T-cell (primary cell): ENCODE data around the gene CTSA. TPM values are rescaled to one million over a fixed set of nuclear protein-coding genes. Genes with fewer than 3 reads are reported as not detected.

ENCODE experiments used
- ATAC-seq, 4 experiments: fragments of 200-7000 bp in 3 of 4; fragments of 150-1000 bp in 1 of 4; cut with Tn5 transposase; replicated peaks in 1 of 4; 1 replicate in 3 of 4; 2 replicates in 1 of 4; pipeline ENCODE4 v1.10.0; 2021; ENCODE audit warnings: moderate library complexity in 3 of 4, mild to moderate bottlenecking in 2 of 4, moderate number of reproducible peaks in 1 of 4
- CTCF ChIA-PET, 2 donors: fragments of 300-600 bp; sonication (Branson Sonifier 250); formaldehyde crosslinking; loops; one replicate each; lab custom pipeline; 2022; ENCODE audit warnings: antibody characterized with exemption in 2 of 2; lab: Charles Lee
- POLR2A ChIA-PET, 2 donors: fragments of 300-600 bp; sonication (Branson Sonifier 250); formaldehyde crosslinking; loops; one replicate each; lab custom pipeline; 2022; ENCODE audit warnings: antibody characterized with exemption in 2 of 2; lab: Charles Lee
- DNase-seq, 35 experiments: peaks; one replicate each; pipeline versions ENCODE4 v3.0.0 to v3.0.0-alpha.2; 2013 to 2023
- H3K27ac ChIP-seq: one replicate; pipeline ENCODE4 v1.5.1; 2013; ENCODE audit warnings: low read length
- H3K27me3 ChIP-seq, 2 experiments: replicated peaks in 1 of 2; 1 replicate in 1 of 2; 2 replicates in 1 of 2; pipeline versions ENCODE4 v1.6.1 to v1.7.0; 2013; ENCODE audit warnings: low read length in 1 of 2, mixed read lengths in 1 of 2; ENCODE audit not compliant: control insufficient read depth in 2 of 2, insufficient read depth in 2 of 2; ENCODE audit errors: extremely low read depth in 1 of 2
- H3K36me3 ChIP-seq, 2 donors: 1 replicate in 1 of 2; 2 replicates in 1 of 2; pipeline versions ENCODE4 v1.6.1 to v1.7.0; 2013; ENCODE audit warnings: low read length in 1 of 2; ENCODE audit not compliant: control insufficient read depth in 2 of 2, insufficient read depth in 1 of 2; ENCODE audit errors: extremely low read depth in 1 of 2
- H3K4me1 ChIP-seq, 2 experiments: 1 replicate in 1 of 2; 2 replicates in 1 of 2; pipeline versions ENCODE4 v1.6.1 to v1.7.0; 2013; ENCODE audit warnings: low read length in 2 of 2, mixed read lengths in 1 of 2; ENCODE audit not compliant: insufficient read depth in 2 of 2, control insufficient read depth in 1 of 2; ENCODE audit errors: extremely low read depth in 1 of 2
- H3K4me3 ChIP-seq, 2 donors: 1 replicate in 1 of 2; 2 replicates in 1 of 2; pipeline versions ENCODE4 v1.5.1 to v1.7.0; 2013; ENCODE audit warnings: mild to moderate bottlenecking in 2 of 2, low read length in 1 of 2, moderate library complexity in 1 of 2; ENCODE audit not compliant: control insufficient read depth in 1 of 2; ENCODE audit errors: extremely low read depth in 1 of 2
- H3K9me3 ChIP-seq: 2 replicates; pipeline ENCODE4 v1.7.0; 2013
- H3K27ac Mint-ChIP-seq, 2 donors: one replicate each; pipeline ENCODE4 v1.8.0; 2020 to 2021; ENCODE audit warnings: mild to moderate bottlenecking in 2 of 2, mixed read lengths in 2 of 2
- H3K27me3 Mint-ChIP-seq, 2 donors: one replicate each; pipeline ENCODE4 v1.8.0; 2021 to 2022; ENCODE audit warnings: mixed read lengths in 2 of 2
- H3K36me3 Mint-ChIP-seq: one replicate; pipeline ENCODE4 v1.8.0; 2021; ENCODE audit warnings: mixed read lengths
- H3K4me1 Mint-ChIP-seq, 3 donors: one replicate each; pipeline ENCODE4 v1.8.0; 2020 to 2022; ENCODE audit warnings: mixed read lengths in 3 of 3, mild to moderate bottlenecking in 1 of 3
- H3K4me3 Mint-ChIP-seq, 3 donors: one replicate each; pipeline ENCODE4 v1.8.0; 2020 to 2022; ENCODE audit warnings: mild to moderate bottlenecking in 3 of 3, mixed read lengths in 3 of 3, moderate library complexity in 3 of 3
- H3K9me3 Mint-ChIP-seq, 3 donors: one replicate each; pipeline ENCODE4 v1.8.0; 2020 to 2022; ENCODE audit warnings: mixed read lengths in 3 of 3
- WGBS: methylation state at CpG from one replicate; pipeline ENCODE4 v1.1.5; 2013; ENCODE audit warnings: missing lambda C conversion rate; ENCODE audit not compliant: insufficient coverage; 5-methylcytosine and 5-hydroxymethylcytosine counted together
- total RNA-seq, 35 experiments: library from RNA in 6 of 35; stranded (reverse) in 6 of 35; fragments of 120-200 nt in 1 of 35; gene quantifications; one replicate each; pipeline versions ENCODE4 v1.2.1 to v1.2.4 and lab custom pipeline; 2013 to 2026

CTSA gene
- total RNA-seq, 5 donors from 2014 or later (not counting 1 experiment from before 2014, with no cell fraction given): 55.5 to 101 (median 85.1) TPM

GRCh38 chr20:45902199-45902701, 11.1 kb downstream of the CTSA start:
- Histone ChIP-seq H3K4me1 (no peaks in the 10 kb centered on the region), H3K27ac (no peak overlapping the region), H3K27me3 (peaks cover 0 to 3% of the 10 kb centered on the region in 2 experiments), H3K36me3 (peaks cover 7 to 18% of the 10 kb centered on the region in 2 donors), H3K4me3 (no peak overlapping the region), H3K9me3 (no peaks in the 10 kb centered on the region)
- ChIA-PET POLR2A (no interaction called here), CTCF (interaction anchor here in 1 of 2 donors (0.9 kb wide), 1 partner anchor 21 kb away, joined by 3 read pairs; the partner anchor contains the start of gene ZSWIM1)
- no peak for DNase-seq
- no peaks in the 10 kb centered on the region for H3K27me3 Mint-ChIP-seq
- ATAC-seq: no peak
- H3K36me3 Mint-ChIP-seq: peaks cover 11% of the 10 kb centered on the region
- H3K27ac Mint-ChIP-seq: no peak overlapping the region
- no peak overlapping the region for H3K4me3 Mint-ChIP-seq
- WGBS: 96% methylated on average over 9 of the region's 14 CpGs
- no peaks in the 10 kb centered on the region for H3K9me3 Mint-ChIP-seq
- no peaks in the 10 kb centered on the region for H3K4me1 Mint-ChIP-seq

- H3K4me3 ChIP-seq: no peak overlapping the region
- no peak overlapping the region for H3K27ac ChIP-seq
- no peaks in the 10 kb centered on the region for H3K4me1 ChIP-seq
- POLR2A ChIA-PET: no interaction called here
- no peaks in the 10 kb centered on the region for H3K36me3 ChIP-seq
- Mint-ChIP-seq H3K9me3 (no peaks in the 10 kb centered on the region), H3K27ac (no peak overlapping the region), H3K4me3 (no peak overlapping the region), H3K36me3 (no peaks in the 10 kb centered on the region), H3K4me1 (no peaks in the 10 kb centered on the region), H3K27me3 (no peaks in the 10 kb centered on the region)
- no peak for DNase-seq
- WGBS: 63% methylated on average over 7 of the region's 16 CpGs
- no peaks in the 10 kb centered on the region for H3K9me3 ChIP-seq
- peaks cover 0 to 5% of the 10 kb centered on the region in 2 experiments for H3K27me3 ChIP-seq
- ATAC-seq: no peak
- CTCF ChIA-PET: no interaction called here
Measured at GRCh38 chr20:45904583-45905504, 13.7 kb downstream of the CTSA start.

GRCh38 chr20:45905505-45906079, 14.5 kb downstream of the CTSA start:
- WGBS: 83% methylated on average over 6 of the region's 8 CpGs

GRCh38 chr20:45907219-45907948, 16.2 kb downstream of the CTSA start:
- H3K4me3 Mint-ChIP-seq: no peak overlapping the region
- H3K27me3 Mint-ChIP-seq: peaks cover 1 to 3% of the 10 kb centered on the region in 2 donors
- Histone ChIP-seq H3K36me3 (no peaks in the 10 kb centered on the region), H3K27me3 (peaks cover 0 to 22% of the 10 kb centered on the region in 2 experiments), H3K27ac (no peak overlapping the region), H3K4me1 (peaks cover 4 to 19% of the 10 kb centered on the region in 2 experiments), H3K4me3 (no peak overlapping the region), H3K9me3 (no peaks in the 10 kb centered on the region)
- no peaks in the 10 kb centered on the region for H3K36me3 Mint-ChIP-seq
- ChIA-PET POLR2A (no interaction called here), CTCF (interaction anchor here in 1 of 2 donors (0.7 kb wide), 1 partner anchor 18 kb away, joined by 6 read pairs; no protein-coding TSS in a partner anchor)
- H3K27ac Mint-ChIP-seq: no peak overlapping the region
- ATAC-seq (no peak), DNase-seq (no peak)
- 85% methylated on average over 9 of the region's 17 CpGs for WGBS
- H3K9me3 Mint-ChIP-seq: no peaks in the 10 kb centered on the region
- H3K4me1 Mint-ChIP-seq: peaks cover 9 to 18% (median 16%) of the 10 kb centered on the region in 3 donors

More at GRCh38 chr20:45905505-45906079, 14.5 kb downstream of the CTSA start:
- H3K36me3 ChIP-seq: no peaks in the 10 kb centered on the region
- no peak overlapping the region for H3K27ac ChIP-seq
- CTCF ChIA-PET: no interaction called here
- H3K36me3 Mint-ChIP-seq: no peaks in the 10 kb centered on the region
- ATAC-seq: no peak
- peaks cover 0 to 5% of the 10 kb centered on the region in 2 experiments for H3K27me3 ChIP-seq
- peaks cover 1 to 4% (median 2%) of the 10 kb centered on the region in 3 donors for H3K4me1 Mint-ChIP-seq
- DNase-seq: no peak
- H3K4me1 ChIP-seq: peaks cover 0 to 1% of the 10 kb centered on the region in 2 experiments
- no peaks in the 10 kb centered on the region for H3K9me3 Mint-ChIP-seq
- POLR2A ChIA-PET: no interaction called here
- no peak overlapping the region for H3K4me3 Mint-ChIP-seq
- H3K9me3 ChIP-seq: no peaks in the 10 kb centered on the region
- no peaks in the 10 kb centered on the region for H3K27me3 Mint-ChIP-seq
- no peak overlapping the region for H3K4me3 ChIP-seq
- H3K27ac Mint-ChIP-seq: no peak overlapping the region

- no peaks in the 10 kb centered on the region for H3K36me3 ChIP-seq
- H3K27ac Mint-ChIP-seq: no peak overlapping the region
- H3K27me3 ChIP-seq: peaks cover 0 to 27% of the 10 kb centered on the region in 2 experiments
- H3K4me1 Mint-ChIP-seq: peaks cover 9 to 20% (median 18%) of the 10 kb centered on the region in 3 donors
- no peaks in the 10 kb centered on the region for H3K9me3 Mint-ChIP-seq
- H3K4me3 ChIP-seq: no peak overlapping the region
- H3K27me3 Mint-ChIP-seq: peaks cover 3 to 4% of the 10 kb centered on the region in 2 donors
- WGBS: 96% methylated on average over 2 of the region's 2 CpGs
- H3K36me3 Mint-ChIP-seq: no peaks in the 10 kb centered on the region
- ChIA-PET POLR2A (no interaction called here), CTCF (no interaction called here)
- no peak for ATAC-seq
- H3K27ac ChIP-seq: no peak overlapping the region
- H3K4me3 Mint-ChIP-seq: no peak overlapping the region
- no peak for DNase-seq
- H3K4me1 ChIP-seq: peaks cover 4 to 21% of the 10 kb centered on the region in 2 experiments
- H3K9me3 ChIP-seq: no peaks in the 10 kb centered on the region
Measured at GRCh38 chr20:45908084-45908483, 16.9 kb downstream of the CTSA start.
